ENCODE data around the gene TBX2.

Gene TBX2

GRCh38 chr17:61400717-61401388, 1.2 kb downstream of the TBX2 start:
- H3K9me3 ChIP-seq (ENCODE audit: low read length), result no peaks in the 10 kb centered on the region
- H3F3A ChIP-seq (ENCODE audit: insufficient read depth, low read length), result no peaks in the 10 kb centered on the region
- H3K27ac ChIP-seq (ENCODE audit: low read depth, low read length, poor library complexity, severe bottlenecking), result no peak overlapping the region
- 0 out of 2 replicates have a peak overlapping the region, but pooled peaks have one; percentile 12 for H3K4me2 ChIP-seq (ENCODE audit: low read length)
- no peak overlapping the region for H3K9ac ChIP-seq (ENCODE audit: low read length)
- TF ChIP-seq EZH2 (IDR thresholded peaks at IDR 0.05; ENCODE audit: borderline replicate concordance, low read length) (no peak), CTCF (IDR thresholded peaks at IDR 0.05; ENCODE audit: low read length) (no peak)
- H3K4me3 ChIP-seq (ENCODE audit: low read depth, low read length, poor library complexity, severe bottlenecking), result no peak overlapping the region
- H3K4me1 ChIP-seq (ENCODE audit: insufficient read depth, low read length, severe bottlenecking), result peaks cover 8% of the 10 kb centered on the region
- H3K27me3 ChIP-seq (ENCODE audit: insufficient read depth, low read length), result peaks cover 10% of the 10 kb centered on the region; the same call in 1 of the 2 replicates
- no peaks in the 10 kb centered on the region for H3K36me3 ChIP-seq (ENCODE audit: insufficient read depth, low read length)
- H3K9me2 ChIP-seq (ENCODE audit: low read depth, low read length), result no peaks in the 10 kb centered on the region
- H3K79me2 ChIP-seq (ENCODE audit: insufficient read depth, low read length), result no peaks in the 10 kb centered on the region
- no peaks in the 10 kb centered on the region for H4K20me1 ChIP-seq (ENCODE audit: insufficient read depth, low read length)
- H2AFZ ChIP-seq (ENCODE audit: low read length), result no peak overlapping the region

GRCh38 chr17:61401389-61402072, 1.9 kb downstream of the TBX2 start:
- no peak overlapping the region for H2AFZ ChIP-seq (ENCODE audit: low read length)
- no peak overlapping the region for H3K4me3 ChIP-seq (ENCODE audit: low read depth, low read length, poor library complexity, severe bottlenecking)
- H3K9me3 ChIP-seq (ENCODE audit: low read length), result no peaks in the 10 kb centered on the region
- H3K9ac ChIP-seq (ENCODE audit: low read length), result no peak overlapping the region
- H3K9me2 ChIP-seq (ENCODE audit: low read depth, low read length), result no peaks in the 10 kb centered on the region
- no peaks in the 10 kb centered on the region for H3K36me3 ChIP-seq (ENCODE audit: insufficient read depth, low read length)
- H3K27me3 ChIP-seq (ENCODE audit: insufficient read depth, low read length), result peaks cover 10% of the 10 kb centered on the region; the same call in 1 of the 2 replicates
- TF ChIP-seq CTCF (IDR thresholded peaks at IDR 0.05; ENCODE audit: low read length) (no peak), EZH2 (IDR thresholded peaks at IDR 0.05; ENCODE audit: borderline replicate concordance, low read length) (no peak)
- H3K4me2 ChIP-seq (ENCODE audit: low read length), result no peak overlapping the region
- H3F3A ChIP-seq (ENCODE audit: insufficient read depth, low read length), result no peaks in the 10 kb centered on the region
- H3K79me2 ChIP-seq (ENCODE audit: insufficient read depth, low read length), result no peaks in the 10 kb centered on the region
- H3K4me1 ChIP-seq (ENCODE audit: insufficient read depth, low read length, severe bottlenecking), result peaks cover 8% of the 10 kb centered on the region
- H3K27ac ChIP-seq (ENCODE audit: low read depth, low read length, poor library complexity, severe bottlenecking), result no peak overlapping the region
- H4K20me1 ChIP-seq (ENCODE audit: insufficient read depth, low read length), result no peaks in the 10 kb centered on the region

- H3F3A ChIP-seq (ENCODE audit: insufficient read depth, low read length), result no peaks in the 10 kb centered on the region
- no peaks in the 10 kb centered on the region for H3K36me3 ChIP-seq (ENCODE audit: insufficient read depth, low read length)
- no peaks in the 10 kb centered on the region for H3K79me2 ChIP-seq (ENCODE audit: insufficient read depth, low read length)
- H3K4me1 ChIP-seq (ENCODE audit: insufficient read depth, low read length, severe bottlenecking), result peaks cover 8% of the 10 kb centered on the region
- no peak overlapping the region for H2AFZ ChIP-seq (ENCODE audit: low read length)
- no peaks in the 10 kb centered on the region for H3K9me3 ChIP-seq (ENCODE audit: low read length)
- no peaks in the 10 kb centered on the region for H4K20me1 ChIP-seq (ENCODE audit: insufficient read depth, low read length)
- H3K9me2 ChIP-seq (ENCODE audit: low read depth, low read length), result no peaks in the 10 kb centered on the region
- no peak overlapping the region for H3K4me3 ChIP-seq (ENCODE audit: low read depth, low read length, poor library complexity, severe bottlenecking)
- H3K27ac ChIP-seq (ENCODE audit: low read depth, low read length, poor library complexity, severe bottlenecking), result no peak overlapping the region
- no peak for TF ChIP-seq CTCF (IDR thresholded peaks at IDR 0.05; ENCODE audit: low read length)
- no peak for TF ChIP-seq EZH2 (IDR thresholded peaks at IDR 0.05; ENCODE audit: borderline replicate concordance, low read length)
- no peak overlapping the region for H3K4me2 ChIP-seq (ENCODE audit: low read length)
- no peak overlapping the region for H3K9ac ChIP-seq (ENCODE audit: low read length)
- H3K27me3 ChIP-seq (ENCODE audit: insufficient read depth, low read length), result peaks cover 10% of the 10 kb centered on the region; the same call in 1 of the 2 replicates
These were observed 2.5 kb downstream of the TBX2 start for GRCh38 chr17:61402073-61402541.

Data from OCI-LY1 (cell line).